GM04504 (cell line): ENCODE measurements around the gene MBD2.
"Not testable (repeated sequence)": the region's sequence is repeated elsewhere in the genome, so short reads cannot be mapped to it uniquely, and the experiment has no call there.

Experiments used
- DNase-seq: peaks from one replicate; pipeline ENCODE4 v3.0.0-alpha.2; 2012; ENCODE audit warnings: low read depth

The MBD2 gene

GRCh38 chr18:54148678-54149077 is 75.8 kb downstream of the MBD2 start:
- no peak for DNase-seq

GRCh38 chr18:54148151-54148550 is 76.3 kb downstream of the MBD2 start:
- no peak for DNase-seq

- no peak for DNase-seq
Measured at GRCh38 chr18:54147439-54147838, 77.0 kb downstream of the MBD2 start.

- no peak for DNase-seq
Measured at GRCh38 chr18:54141041-54141608, 83.3 kb downstream of the MBD2 start.

GRCh38 chr18:54140641-54141040 is 83.8 kb downstream of the MBD2 start:
- DNase-seq, result peak; percentile 64

- no peak for DNase-seq
Measured at GRCh38 chr18:54135216-54135615, 89.3 kb downstream of the MBD2 start.

GRCh38 chr18:54134053-54134452 is 90.4 kb downstream of the MBD2 start:
- DNase-seq, result no peak

GRCh38 chr18:54130631-54131030 is 93.8 kb downstream of the MBD2 start:
- no peak for DNase-seq

GRCh38 chr18:54130177-54130576 is 94.3 kb downstream of the MBD2 start:
- no peak for DNase-seq

GRCh38 chr18:54129448-54130067 is 94.9 kb downstream of the MBD2 start:
- DNase-seq, result no peak

GRCh38 chr18:54127759-54128378 is 96.6 kb downstream of the MBD2 start:
- no peak for DNase-seq

GRCh38 chr18:54125429-54125828 is 99.0 kb downstream of the MBD2 start:
- DNase-seq, result no peak

GRCh38 chr18:54123720-54124440 is 100.6 kb downstream of the MBD2 start:
- not testable (repeated sequence) for DNase-seq

GRCh38 chr18:54119524-54120019 is 104.9 kb downstream of the MBD2 start:
- DNase-seq, result no peak

- no peak for DNase-seq
Measured at GRCh38 chr18:54117853-54118773, 106.4 kb downstream of the MBD2 start.

- DNase-seq, result no peak
Measured at GRCh38 chr18:54116541-54117257, 107.8 kb downstream of the MBD2 start.

- peak; percentile 65 for DNase-seq
Measured at GRCh38 chr18:54112356-54112755, 112.1 kb downstream of the MBD2 start.

GRCh38 chr18:54109131-54109683 is 115.3 kb downstream of the MBD2 start:
- no peak for DNase-seq

- DNase-seq, result no peak
Measured at GRCh38 chr18:54102123-54102522, 122.3 kb downstream of the MBD2 start.
